ENCODE measurements around the gene KLF6.

- TF ChIP-seq, protein P1, sequence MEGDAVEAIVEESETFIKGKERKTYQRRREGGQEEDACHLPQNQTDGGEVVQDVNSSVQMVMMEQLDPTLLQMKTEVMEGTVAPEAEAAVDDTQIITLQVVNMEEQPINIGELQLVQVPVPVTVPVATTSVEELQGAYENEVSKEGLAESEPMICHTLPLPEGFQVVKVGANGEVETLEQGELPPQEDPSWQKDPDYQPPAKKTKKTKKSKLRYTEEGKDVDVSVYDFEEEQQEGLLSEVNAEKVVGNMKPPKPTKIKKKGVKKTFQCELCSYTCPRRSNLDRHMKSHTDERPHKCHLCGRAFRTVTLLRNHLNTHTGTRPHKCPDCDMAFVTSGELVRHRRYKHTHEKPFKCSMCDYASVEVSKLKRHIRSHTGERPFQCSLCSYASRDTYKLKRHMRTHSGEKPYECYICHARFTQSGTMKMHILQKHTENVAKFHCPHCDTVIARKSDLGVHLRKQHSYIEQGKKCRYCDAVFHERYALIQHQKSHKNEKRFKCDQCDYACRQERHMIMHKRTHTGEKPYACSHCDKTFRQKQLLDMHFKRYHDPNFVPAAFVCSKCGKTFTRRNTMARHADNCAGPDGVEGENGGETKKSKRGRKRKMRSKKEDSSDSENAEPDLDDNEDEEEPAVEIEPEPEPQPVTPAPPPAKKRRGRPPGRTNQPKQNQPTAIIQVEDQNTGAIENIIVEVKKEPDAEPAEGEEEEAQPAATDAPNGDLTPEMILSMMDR (conservative IDR thresholded peaks at IDR 0.05) = no peak
- no peak for TF ChIP-seq EZH2 (IDR thresholded peaks at IDR 0.05; ENCODE audit: low read depth)
Observed at GRCh38 chr10:3750006-3750816, 34.8 kb downstream of the KLF6 start.
